Activated T-cell treated with anti-CD3 and anti-CD28 coated beads for 1 hour (primary cell): ENCODE data around the gene ADGRL3.

Experiments
- DNase-seq: peaks from one replicate; pipeline ENCODE4 v3.0.0-alpha.2; 2020; ENCODE audit warnings: low read depth

Gene ADGRL3

DNA sequence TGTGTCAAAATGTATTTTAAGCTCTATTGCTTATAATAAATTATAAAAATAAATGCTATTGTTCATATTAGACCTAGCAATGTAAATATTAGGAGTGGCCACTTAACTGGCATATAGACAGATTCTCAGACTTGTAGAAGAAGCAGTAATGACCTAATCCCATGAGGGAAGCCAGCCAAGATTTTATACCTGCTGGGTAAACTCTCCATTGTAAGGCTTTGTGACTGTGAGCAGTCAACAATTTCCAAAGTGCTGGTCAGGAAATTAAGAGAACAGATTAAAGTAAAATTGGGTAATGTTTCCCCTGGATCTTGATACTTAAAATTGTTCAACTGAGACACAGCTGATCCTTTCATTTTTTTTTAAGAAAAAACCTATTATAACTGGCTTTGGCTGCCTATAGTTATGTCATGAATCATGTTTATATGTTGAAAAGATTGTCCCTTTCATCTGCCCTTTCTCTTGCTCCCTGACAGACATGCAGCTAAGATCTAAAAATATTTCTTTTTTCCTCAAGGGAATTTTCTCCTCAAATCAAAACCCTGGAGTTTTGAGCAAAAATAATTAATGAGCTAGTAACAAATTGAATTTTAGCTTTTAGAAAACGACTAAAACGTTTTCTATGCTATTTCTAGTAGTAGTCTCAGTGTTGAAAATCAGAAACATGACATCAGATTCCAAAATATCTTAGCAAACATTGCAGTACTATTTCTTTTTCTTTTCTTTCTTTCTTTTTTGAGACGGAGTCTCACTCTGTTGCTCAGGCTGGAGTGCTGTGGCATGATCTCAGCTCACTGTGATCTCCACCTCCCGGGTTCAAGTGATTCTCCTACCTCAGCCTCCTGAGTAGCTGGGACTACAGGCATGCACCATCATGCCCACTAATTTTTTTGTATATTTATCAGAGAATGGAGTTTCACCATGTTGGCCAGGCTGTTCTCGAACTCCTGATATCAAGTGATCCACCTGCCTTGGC is 77.9 kb downstream of the ADGRL3 start:
- DNase-seq, result no peak

DNA sequence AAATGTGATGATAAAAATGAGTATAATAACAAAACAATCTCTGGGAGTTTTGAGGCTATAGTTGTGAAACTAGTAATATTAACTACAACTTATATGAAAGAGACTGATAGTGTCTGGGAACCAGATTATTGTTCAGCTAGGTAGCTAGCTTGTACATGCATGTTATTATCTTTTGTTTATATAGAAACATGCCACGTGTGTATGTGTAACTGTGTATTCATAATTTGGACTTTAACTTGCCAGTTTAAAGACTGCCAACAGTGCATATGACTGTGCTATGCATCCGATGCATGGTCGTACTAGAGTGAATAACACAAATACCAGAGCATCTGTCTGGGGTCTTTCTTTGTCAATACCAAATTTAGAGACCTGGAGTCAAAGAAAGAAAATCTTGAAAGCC is 92.2 kb downstream of the ADGRL3 start:
- DNase-seq, result no peak

DNA sequence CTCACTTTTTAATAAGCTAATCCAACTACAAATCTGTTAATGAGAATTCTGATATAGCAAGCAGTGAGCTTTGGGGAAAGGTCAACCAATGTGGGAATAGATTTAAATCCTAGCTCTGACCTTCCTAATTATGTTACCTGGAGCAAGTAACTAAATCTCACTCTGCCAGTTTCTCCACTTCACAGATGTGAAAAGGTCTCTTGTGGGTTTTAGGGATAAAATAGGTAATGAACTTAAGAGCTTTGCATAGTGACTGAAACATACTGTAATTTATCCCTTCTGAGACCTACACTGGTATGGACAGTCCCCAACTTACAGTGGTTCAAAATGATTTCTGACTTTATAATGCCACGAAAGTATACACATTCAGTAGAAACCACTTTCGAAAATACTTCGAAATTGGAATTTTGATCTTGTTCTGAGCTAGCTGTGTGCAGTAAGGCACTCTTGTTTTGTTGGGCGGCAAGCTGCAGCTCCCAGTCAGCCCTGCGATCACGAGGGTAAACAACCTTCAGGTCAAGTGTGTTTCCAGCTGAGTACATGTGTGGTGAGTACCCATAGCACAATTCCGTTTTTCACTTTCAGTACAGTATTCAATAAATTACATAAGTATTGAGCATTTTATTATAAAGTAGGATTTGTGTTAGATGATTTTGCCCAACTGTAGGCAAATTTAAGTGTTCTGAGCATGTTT is 93.7 kb downstream of the ADGRL3 start:
- DNase-seq, result no peak

DNA sequence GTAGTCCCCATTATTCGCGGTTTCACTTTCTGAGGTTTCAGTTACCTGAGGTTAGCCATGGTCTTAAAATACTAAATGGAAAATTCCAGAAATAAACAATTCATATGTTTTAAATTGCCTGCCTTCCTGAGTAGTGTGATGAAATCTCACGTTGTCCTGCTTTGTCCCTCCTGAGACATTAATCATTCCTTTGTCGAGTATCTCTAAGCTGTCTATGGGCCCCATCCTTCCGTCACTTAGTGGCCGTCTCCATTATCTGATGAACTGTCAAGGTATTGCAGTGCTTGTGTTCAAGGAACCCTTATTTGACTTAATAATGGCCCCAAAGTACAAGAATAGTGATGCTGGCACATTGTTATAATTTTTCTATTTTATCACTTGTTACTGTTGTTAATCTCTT is 94.8 kb downstream of the ADGRL3 start:
- no peak for DNase-seq

DNA sequence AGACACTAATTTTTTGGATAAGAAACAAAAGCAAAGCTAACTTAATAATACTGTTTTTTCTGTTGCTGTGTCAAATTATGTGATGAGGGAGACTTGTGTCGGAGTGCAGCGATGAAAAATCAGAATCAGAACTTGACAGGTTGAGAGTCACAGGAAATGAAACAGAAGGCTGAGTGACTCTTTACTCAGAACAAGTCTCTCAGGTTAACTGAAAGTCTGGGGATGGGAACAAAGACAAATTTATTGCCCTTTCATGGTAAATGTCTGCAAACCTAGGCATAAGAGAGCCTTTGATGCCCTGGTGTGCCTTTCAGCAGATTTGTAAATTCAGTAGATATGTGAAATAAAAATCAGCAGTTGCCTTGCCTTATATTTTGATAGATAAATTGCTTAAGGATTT is 96.0 kb downstream of the ADGRL3 start:
- DNase-seq, result no peak

DNA sequence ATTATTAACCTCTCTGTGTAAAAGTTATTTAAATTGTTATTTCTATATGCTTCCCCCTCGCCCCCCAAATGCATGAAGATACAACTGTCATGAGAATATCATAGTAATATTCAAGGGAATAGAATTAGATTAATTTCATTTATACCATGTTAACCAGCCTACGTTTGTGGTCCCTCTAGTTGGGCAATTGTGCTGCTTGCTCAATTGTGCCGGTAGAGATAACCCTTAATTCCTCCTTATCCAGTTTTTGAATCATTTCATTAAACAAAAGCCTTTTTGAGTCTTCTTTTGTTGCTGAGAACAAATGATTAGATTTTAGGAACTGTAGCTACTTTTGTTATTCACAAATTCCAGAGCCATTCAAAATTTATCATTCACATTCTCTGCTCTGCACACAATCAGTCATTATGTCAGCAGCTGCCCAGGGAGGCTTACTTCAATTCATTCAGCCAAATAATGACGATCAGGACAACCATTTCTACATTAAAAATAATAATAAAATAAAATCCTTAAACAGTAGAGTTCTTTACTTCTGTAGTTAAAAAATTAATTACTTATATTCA is 98.1 kb downstream of the ADGRL3 start:
- no peak for DNase-seq

DNA sequence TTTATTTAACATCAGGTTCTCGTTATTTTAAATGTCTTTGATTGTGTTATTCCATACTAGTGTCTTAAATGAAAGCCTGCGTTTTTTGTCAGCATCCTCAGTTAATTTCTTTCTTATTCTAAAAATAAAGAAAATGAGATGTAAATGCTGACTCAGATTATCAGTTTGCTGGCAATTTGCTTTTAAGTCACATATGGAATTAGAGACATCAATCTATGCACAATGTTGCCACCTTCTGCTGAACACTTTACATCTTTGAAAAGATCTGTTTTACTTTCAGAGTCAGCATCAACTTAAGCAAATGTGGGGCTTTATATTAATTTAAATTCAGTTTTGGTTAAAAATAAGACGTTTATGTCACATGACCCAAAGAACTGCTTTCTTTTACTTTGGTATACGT is 99.2 kb downstream of the ADGRL3 start:
- DNase-seq, result no peak

DNA sequence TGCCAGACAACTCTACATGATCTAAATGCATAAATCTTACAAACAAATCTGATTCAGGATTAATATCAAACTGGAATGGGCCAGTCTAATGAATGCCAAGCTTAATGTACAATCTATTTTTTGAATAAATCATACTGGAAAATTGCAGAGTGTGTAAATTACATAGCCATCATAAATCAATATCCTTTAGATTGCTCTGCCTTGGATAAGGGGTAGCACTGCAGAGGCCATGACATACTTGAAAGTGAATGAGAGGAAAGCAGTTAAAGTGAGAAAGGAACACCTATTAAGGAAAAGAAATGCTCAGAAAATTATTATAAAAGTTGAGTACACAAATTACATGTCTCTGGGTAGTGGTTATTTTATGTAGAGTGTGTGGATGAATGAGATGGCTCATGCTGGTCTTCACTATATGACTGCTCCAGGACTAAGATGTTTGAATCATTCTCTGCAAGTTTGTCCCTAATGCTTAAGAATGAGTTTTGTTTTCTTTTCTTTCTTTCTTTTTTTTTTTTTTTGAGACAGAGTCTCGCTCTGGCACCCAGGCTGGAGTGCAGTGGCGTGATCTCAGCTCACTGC is 100.2 kb downstream of the ADGRL3 start:
- DNase-seq, result no peak

DNA sequence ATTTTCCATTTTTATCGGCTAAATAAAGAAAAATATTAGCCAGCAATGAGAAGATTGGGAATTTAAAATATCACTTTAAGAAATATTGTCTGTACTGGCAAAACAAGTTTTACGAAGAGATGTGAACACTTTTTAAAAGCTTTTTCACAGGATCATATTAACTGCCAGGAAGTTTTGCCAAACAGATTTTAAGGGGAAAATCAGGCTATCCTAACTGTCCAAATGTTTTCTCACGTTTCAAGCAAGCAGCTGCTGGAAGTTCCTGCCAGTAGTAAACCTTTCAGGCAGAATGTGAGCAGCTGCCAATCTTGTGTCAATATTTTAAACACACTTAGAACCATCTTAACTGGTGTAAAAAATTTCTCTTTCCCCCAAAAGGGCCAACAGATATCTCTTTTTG is 101.1 kb downstream of the ADGRL3 start:
- no peak for DNase-seq

DNA sequence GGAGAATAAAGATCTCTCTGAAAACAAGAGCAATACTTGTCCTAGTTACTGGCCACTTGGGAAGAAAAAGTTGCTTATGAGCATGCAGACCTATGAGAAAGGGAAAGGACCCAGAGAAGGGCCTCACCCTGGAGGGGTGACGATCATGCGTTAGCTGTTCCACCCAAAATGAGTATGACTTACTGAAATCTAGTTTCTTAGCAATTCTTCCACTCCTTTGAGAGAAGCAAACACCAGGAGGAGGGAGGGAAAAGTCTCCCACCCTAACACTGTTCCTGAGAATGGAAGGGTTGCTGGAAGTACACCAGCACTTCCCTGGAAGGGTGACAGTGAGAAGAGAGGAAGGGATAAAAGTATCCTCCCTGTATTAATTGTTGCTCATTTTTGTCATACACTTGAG is 107.9 kb downstream of the ADGRL3 start:
- DNase-seq, result no peak

DNA sequence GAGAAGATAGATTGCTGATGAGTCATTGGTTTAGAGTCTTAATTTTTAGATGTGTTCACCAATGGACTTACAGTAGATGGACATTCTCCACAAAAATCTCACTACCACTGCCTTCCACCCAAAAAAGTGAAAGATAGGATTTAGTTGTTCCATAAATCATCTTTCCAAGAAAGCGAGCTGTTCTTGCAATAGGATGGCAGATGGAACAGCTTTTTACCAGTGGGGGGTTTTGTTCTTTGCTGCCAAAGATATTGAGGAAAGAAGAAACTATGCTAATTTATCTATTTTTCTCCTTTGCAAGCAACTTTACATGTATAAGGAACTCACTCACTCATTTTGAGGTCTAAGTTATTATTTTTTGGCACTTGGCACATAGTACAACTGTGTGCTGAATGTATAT is 109.5 kb downstream of the ADGRL3 start:
- no peak for DNase-seq

DNA sequence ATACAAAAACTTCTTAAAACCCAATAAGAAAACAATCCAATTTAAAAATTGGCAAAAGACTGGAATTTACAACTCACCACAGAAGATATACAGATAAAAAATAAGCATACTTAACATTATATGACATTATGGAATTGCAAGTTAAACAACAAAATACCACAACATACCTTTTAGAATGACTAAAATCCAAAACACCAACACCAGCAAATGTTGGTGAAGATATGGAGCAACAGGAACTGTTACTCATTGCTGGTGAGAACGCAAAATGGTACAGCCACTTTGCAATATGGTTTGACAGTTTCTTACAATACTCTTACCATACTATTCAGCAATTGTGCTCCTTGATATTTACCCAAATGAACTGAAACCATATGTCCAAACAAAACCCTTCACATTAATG is 112.4 kb downstream of the ADGRL3 start:
- no peak for DNase-seq

DNA sequence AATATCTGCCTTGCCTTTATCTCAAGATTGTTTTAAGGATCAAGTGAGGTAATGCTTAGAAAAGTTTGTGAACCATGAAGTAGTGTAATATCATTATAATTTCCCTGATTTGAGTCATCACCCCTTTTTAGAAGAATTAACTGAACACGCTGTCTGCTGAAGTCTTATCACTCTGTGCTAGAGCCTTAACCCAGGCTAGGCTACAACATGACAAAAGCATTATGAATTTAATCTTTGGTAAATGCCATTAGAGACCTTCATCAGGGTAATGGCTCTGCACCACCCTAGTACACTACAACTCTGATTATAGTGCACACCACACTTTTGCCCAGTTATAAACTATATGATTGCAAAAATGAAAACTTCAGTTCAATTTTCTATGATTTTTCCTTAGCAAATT is 118.3 kb downstream of the ADGRL3 start:
- no peak for DNase-seq

DNA sequence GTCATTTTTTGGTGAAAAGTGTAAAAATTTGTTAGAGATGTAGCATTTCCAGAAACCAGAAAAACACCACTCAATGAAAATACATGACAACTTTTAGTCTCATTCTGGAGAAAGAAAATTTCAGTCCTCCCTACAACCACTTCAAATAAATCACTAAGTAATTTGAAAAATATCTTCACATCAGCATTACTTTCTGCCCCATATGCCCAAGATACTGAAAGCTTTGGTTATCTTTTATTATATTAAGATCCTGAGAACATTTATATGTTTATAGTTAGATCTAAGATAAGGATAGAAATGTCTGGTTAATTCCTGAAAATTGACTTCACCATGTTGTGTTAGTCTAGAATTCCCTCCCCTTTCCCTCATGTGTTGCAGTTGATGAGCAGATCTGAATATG is 119.0 kb downstream of the ADGRL3 start:
- no peak for DNase-seq

DNA sequence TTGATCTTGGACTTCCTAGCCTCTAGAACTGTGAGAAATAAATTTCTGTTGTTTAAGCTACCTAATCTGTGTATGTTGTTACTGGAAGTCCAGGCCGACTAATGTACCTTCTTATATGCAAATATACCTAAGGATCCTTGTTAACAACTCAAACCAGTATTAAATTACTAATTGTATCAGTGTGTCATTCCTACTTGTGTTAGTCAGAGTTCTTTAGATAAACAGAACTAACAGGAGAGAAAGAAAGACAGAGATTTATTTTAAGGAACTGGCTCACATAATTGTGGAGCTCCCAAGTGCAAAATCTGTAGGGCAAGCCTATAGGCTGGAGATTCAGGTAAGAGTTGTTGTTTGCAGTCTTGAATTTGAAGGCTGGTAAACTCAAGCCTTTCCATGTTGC is 120.0 kb downstream of the ADGRL3 start:
- DNase-seq, result no peak

DNA sequence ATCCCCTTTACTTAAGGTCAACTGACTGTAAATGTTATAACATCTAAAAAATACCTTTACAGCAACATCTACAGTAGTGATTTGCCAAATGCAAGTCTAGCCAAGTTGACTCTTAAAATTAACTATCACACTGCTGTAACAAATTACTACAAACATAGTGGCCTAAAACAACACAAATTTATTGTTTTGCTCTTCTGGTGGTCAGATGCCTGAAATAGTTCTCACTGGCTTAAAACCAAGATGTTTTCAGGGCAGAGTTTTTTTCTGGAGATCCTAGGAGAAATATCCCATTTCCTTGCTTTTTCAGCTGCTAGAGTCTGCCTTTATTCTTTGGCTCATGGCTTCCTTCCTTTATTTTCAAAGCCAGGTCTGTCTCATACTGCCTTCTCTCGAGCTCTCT is 120.5 kb downstream of the ADGRL3 start:
- no peak for DNase-seq

DNA sequence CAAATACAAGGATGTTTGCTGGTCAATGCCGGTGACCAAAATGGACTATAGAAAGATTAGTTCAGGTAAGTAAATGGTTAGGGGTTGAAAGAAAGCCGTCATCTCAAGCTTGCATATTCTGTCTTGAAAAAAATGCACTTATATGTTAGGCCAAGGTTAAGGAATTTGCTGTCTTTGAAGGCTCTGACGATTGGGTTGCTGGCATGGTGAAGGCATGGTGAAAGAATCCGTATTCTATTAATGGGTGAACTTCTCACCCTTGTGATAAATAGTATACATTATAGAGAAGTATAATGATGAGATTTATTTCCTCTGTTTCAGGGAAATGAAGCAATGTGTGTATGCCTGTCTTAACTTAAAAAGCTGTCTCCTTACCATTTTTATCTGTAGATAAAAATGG is 132.6 kb downstream of the ADGRL3 start:
- DNase-seq, result no peak

DNA sequence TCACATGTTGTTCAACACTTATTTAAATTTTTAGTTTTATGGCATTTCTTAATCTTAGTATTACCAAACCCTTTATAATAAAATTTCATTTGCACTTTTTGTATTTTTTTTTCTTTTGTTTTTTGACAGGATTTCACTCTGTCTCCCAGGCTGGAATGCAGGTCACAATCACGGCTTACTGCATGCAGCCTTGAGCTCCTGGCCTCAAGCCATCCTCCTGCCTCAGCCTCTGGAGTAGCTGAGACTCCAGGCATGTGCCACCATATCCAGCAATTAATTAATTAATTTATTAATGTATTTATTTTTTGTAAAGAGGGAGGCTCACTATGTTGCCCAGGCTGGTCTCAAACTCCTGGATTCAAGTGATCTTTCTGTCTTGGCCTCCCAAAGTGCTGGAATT is 133.4 kb downstream of the ADGRL3 start:
- no peak for DNase-seq

DNA sequence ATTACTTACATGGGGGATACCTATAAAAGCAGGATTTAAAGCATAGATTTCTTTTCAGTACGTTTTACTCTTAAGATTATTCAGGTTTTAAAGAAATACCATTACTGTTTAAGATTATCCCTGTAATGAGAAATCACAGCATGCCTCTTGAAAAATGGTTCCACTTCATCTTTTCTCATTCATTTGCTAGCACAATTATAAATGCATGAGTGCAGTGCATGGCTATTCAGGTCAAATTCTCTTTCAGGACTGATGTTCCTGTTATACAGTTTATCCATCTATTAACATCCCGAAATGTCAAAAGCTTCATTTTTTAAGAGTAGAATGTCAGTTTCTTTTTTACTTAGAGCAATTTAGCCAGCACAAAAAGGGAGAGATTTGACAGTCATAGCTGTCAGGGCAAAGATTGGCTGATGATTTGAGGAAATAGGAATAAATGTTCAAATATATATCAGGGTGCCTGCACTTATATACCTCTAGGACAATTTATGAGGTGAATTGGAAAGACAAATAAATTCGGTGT is 135.2 kb downstream of the ADGRL3 start:
- no peak for DNase-seq

DNA sequence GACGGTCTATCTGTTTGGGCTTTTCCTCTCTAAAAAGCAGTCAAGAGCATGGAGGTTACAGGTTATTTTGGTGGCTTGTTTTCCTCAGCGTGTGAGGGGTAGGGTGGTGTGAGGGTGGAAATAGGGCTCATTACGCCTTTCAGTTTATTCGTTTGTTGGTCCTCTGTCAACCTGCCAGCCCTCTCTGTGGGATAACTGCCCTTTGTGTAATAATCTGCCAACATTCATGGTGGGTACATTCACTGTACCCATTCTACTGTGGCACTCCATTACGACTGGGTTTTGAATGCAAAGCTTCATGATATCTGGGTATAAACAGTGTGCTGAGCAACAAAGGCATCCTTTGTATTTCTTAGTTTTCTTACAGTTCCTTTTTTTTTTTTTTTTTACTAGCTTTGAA is 136.4 kb downstream of the ADGRL3 start:
- no peak for DNase-seq

DNA sequence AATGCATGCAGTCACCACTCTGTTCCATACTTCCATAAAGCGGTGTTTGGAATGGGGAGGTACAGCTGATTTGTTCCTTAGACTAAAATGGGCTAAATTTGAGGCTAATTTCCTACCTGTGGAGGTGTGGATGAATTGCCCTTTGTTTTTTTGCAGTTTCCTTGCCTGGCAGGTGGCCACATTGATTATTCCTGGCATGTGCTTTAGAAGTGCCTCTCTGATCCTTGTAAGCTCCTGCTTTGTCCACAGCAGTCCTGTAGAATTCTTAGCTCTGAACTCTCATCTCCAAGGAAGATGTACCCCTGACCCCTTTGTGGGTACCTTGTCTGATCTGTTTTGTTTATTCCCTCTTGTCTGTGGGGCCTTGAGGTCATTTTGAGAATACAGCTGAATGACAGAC is 136.8 kb downstream of the ADGRL3 start:
- no peak for DNase-seq

DNA sequence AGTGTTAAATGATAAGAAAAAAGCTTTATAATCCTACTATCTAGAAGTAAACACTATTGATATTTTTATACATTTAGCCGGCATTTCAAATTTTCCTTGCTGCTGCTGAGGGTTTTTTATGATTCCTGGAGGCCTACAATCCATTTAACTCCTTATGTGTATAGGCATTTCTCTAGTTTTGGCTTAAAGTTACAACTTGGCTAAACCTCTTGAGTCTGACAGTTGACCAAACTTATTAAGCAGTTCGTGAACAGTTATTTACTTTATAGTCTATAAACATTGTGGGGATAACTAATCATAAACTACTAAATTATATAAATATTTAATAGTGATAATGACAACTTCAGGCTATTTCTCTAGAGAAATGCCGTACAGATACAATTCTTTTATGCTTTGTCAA is 141.9 kb downstream of the ADGRL3 start:
- no peak for DNase-seq

DNA sequence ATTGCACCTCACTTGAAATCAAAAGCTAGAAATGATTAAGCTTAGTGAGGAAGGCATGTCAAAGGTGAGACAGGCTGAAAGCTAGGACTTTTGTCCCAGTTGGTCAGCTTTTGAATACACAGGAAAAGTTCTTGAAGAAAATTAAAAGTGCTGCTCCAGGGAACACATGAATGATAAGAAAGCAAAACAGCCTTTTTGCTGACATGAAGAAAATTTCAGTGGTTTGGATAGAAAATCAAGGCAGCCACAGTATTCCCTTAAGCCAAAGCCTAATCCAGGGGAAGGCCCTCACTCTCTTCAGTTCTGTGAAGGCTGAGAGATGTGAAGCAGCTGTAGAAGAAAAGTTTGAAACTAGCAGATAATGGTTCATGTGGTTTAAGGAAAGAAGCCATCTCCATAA is 150.8 kb downstream of the ADGRL3 start:
- DNase-seq, result no peak
